HCT116 (cell line): ENCODE measurements around the gene ISX. TPM values are rescaled to one million over a fixed set of nuclear protein-coding genes. Genes with fewer than 3 reads are reported as not detected.
A peak's percentile ranks its signal among the peaks of the same experiment; 100 is the strongest.

Source experiments
- ATAC-seq: fragments of 200-7000 bp; cut with Tn5 transposase; 2 replicates; pipeline ENCODE4 v1.9.1; 2020; ENCODE audit warnings: mild to moderate bottlenecking, moderate library complexity
- BruUV-seq: library from RNA; stranded (reverse); fragments of 400-500 nt; replicated peaks from 2 replicates; lab custom pipeline; 2021; lab: Mats Ljungman, UMichigan
- CTCF ChIA-PET: fragments of 300-600 bp; sonication (Branson Sonifier 250); formaldehyde crosslinking; loops from one replicate; lab custom pipeline; 2021; ENCODE audit warnings: antibody characterized with exemption; lab: Charles Lee
- POLR2A ChIA-PET: fragments of 300-600, 350-600 bp; sonication (Branson Sonifier 250); formaldehyde crosslinking; loops from one replicate; lab custom pipeline; 2021; ENCODE audit warnings: antibody characterized with exemption; lab: Charles Lee
- RAD21 ChIA-PET, 2 experiments: fragments of 300-600 bp; sonication (Branson Sonifier 250); formaldehyde crosslinking; loops; one replicate each; lab custom pipeline; 2023; ENCODE audit warnings: low total read pairs in 2 of 2; ENCODE audit not compliant: uncharacterized antibody in 2 of 2, unreplicated experiment in 2 of 2, low non-redundant PET in 1 of 2; lab: Charles Lee
- DNase-seq: peaks from one replicate; pipeline ENCODE4 v3.0.0-alpha.2; 2010; ENCODE audit warnings: low read depth, low spot score
- H2AFZ ChIP-seq: fragments of 200-600 bp; shearing (Covaris generic), sonication (generic); 2 replicates; pipeline ENCODE4 v1.6.1; 2017; ENCODE audit warnings: low read depth, mixed run types, mixed read lengths, antibody characterized with exemption, low read length; ENCODE audit not compliant: poor library complexity, severe bottlenecking
- H3K27ac ChIP-seq: 2 replicates; pipeline ENCODE4 v1.5.1; 2012; ENCODE audit warnings: low read depth, low read length
- H3K27me3 ChIP-seq: fragments of 200-600 bp; sonication (generic); 2 replicates; pipeline ENCODE4 v1.6.1; 2016; ENCODE audit warnings: mixed run types, low read length, mixed read lengths; ENCODE audit not compliant: insufficient read depth
- H3K36me3 ChIP-seq, 2 experiments: fragments of 200-500 bp in 1 of 2; fragments of 200-600 bp in 1 of 2; sonication (Bioruptor generic) in 1 of 2; sonication (generic) in 1 of 2; 2 replicates each; pipeline versions ENCODE4 v1.5.1 to v1.6.1; 2014 to 2016; ENCODE audit warnings: low read length in 2 of 2, inconsistent platforms in 1 of 2, mixed read lengths in 1 of 2, mixed run types in 1 of 2; ENCODE audit not compliant: insufficient read depth in 2 of 2, control insufficient read depth in 1 of 2
- H3K4me1 ChIP-seq, 2 experiments: fragments of 200-600 bp in 1 of 2; sonication (generic) in 1 of 2; 2 replicates each; pipeline versions ENCODE4 v1.5.1 to v1.6.1; 2012 to 2017; ENCODE audit warnings: low read length in 2 of 2, inconsistent platforms in 1 of 2, mild to moderate bottlenecking in 1 of 2, mixed read lengths in 1 of 2, mixed run types in 1 of 2, moderate library complexity in 1 of 2; ENCODE audit not compliant: insufficient read depth in 2 of 2, control insufficient read depth in 1 of 2
- H3K4me2 ChIP-seq: fragments of 200-600 bp; sonication (generic); 2 replicates; pipeline ENCODE4 v1.6.1; 2017; ENCODE audit warnings: mixed run types, low read length, mixed read lengths
- H3K4me3 ChIP-seq, 2 experiments: fragments of 200-600 bp in 1 of 2; sonication (generic) in 1 of 2; replicated peaks in 1 of 2; 2 replicates each; pipeline ENCODE4 v1.5.1; 2011 to 2016; ENCODE audit warnings: low read length in 2 of 2, control low read depth in 1 of 2, low read depth in 1 of 2, mild to moderate bottlenecking in 1 of 2, mixed read lengths in 1 of 2, mixed run types in 1 of 2
- H3K79me2 ChIP-seq: fragments of 200-600 bp; sonication (generic); 2 replicates; pipeline ENCODE4 v1.6.1; 2017; ENCODE audit warnings: mild to moderate bottlenecking, mixed run types, low read length, moderate library complexity, mixed read lengths; ENCODE audit not compliant: insufficient read depth
- H3K9ac ChIP-seq: fragments of 200-600 bp; sonication (generic); 2 replicates; pipeline ENCODE4 v1.6.1; 2016; ENCODE audit warnings: low read length, mixed read lengths
- H3K9me2 ChIP-seq: fragments of 200-600 bp; sonication (generic), shearing (Covaris generic); 2 replicates; pipeline ENCODE4 v1.6.1; 2017; ENCODE audit warnings: mixed run types, mild to moderate bottlenecking, moderate library complexity; ENCODE audit not compliant: insufficient read depth
- H3K9me3 ChIP-seq, 2 experiments: fragments of 200-500 bp in 1 of 2; fragments of 200-600 bp in 1 of 2; sonication (Bioruptor generic) in 1 of 2; sonication (generic) in 1 of 2; 2 replicates each; pipeline ENCODE4 v1.6.1; 2014 to 2017; ENCODE audit warnings: low read length in 2 of 2, mixed read lengths in 2 of 2, inconsistent platforms in 1 of 2, low read depth in 1 of 2, mild to moderate bottlenecking in 1 of 2, mixed run types in 1 of 2, moderate library complexity in 1 of 2; ENCODE audit not compliant: control insufficient read depth in 1 of 2, insufficient read depth in 1 of 2
- H4K20me1 ChIP-seq: fragments of 200-600 bp; sonication (generic), shearing (Covaris generic); 2 replicates; pipeline ENCODE4 v1.6.1; 2017; ENCODE audit warnings: mixed run types, mild to moderate bottlenecking, moderate library complexity; ENCODE audit not compliant: insufficient read depth
- CTCF ChIP-seq, 3 experiments: fragments of 200-600 bp in 1 of 3; sonication (generic) in 1 of 3; IDR thresholded peaks in 2 of 3; conservative IDR thresholded peaks in 1 of 3; 2 replicates each; pipeline ENCODE4 v1.5.1; 2012 to 2017; ENCODE audit warnings: low read depth in 2 of 3, low read length in 2 of 3, antibody characterized with exemption in 1 of 3, borderline replicate concordance in 1 of 3, control low read depth in 1 of 3, mild to moderate bottlenecking in 1 of 3, mixed read lengths in 1 of 3, mixed run types in 1 of 3, moderate library complexity in 1 of 3; ENCODE audit not compliant: insufficient read depth in 1 of 3
- ELF1 ChIP-seq: IDR thresholded peaks from 2 replicates; pipeline ENCODE4 v1.6.1; 2012; ENCODE audit warnings: low read depth, borderline replicate concordance
- EZH2 ChIP-seq: fragments of 200-600 bp; sonication (generic); IDR thresholded peaks from 2 replicates; pipeline ENCODE4 v1.6.1; 2017; ENCODE audit warnings: antibody characterized with exemption, mixed run types
- EZH2phosphoT487 ChIP-seq: fragments of 200-600 bp; IDR thresholded peaks from 2 replicates; pipeline ENCODE4 v1.6.1; 2018; ENCODE audit warnings: antibody characterized with exemption, borderline replicate concordance
- FOSL1 ChIP-seq: IDR thresholded peaks from 2 replicates; pipeline ENCODE4 v1.6.1; 2012; ENCODE audit warnings: low read depth
- JUND ChIP-seq: IDR thresholded peaks from 2 replicates; pipeline ENCODE4 v1.6.1; 2012
- POLR2A ChIP-seq: IDR thresholded peaks from 2 replicates; pipeline ENCODE4 v1.7.0; 2011; ENCODE audit warnings: borderline replicate concordance; ENCODE audit not compliant: insufficient read depth, insufficient read length; ENCODE audit errors: extremely low read depth
- SIN3A ChIP-seq: IDR thresholded peaks from 2 replicates; pipeline ENCODE4 v1.6.1; 2012; ENCODE audit warnings: low read depth
- SP1 ChIP-seq: IDR thresholded peaks from 2 replicates; pipeline ENCODE4 v1.6.1; 2012; ENCODE audit warnings: low read depth
- SRF ChIP-seq: IDR thresholded peaks from 2 replicates; pipeline ENCODE4 v1.6.1; 2012; ENCODE audit warnings: low read depth
- TCF7L2 ChIP-seq: IDR thresholded peaks from 2 replicates; pipeline ENCODE4 v1.7.0; 2011; ENCODE audit warnings: borderline replicate concordance, inconsistent platforms; ENCODE audit not compliant: insufficient read depth, insufficient read length; ENCODE audit errors: extremely low read depth
- YY1 ChIP-seq: IDR thresholded peaks from 2 replicates; pipeline ENCODE4 v1.6.1; 2011; ENCODE audit warnings: low read length, low read depth, moderate library complexity, mild to moderate bottlenecking; ENCODE audit not compliant: insufficient replicate concordance; ENCODE audit errors: extremely low read depth
- ZFX ChIP-seq: fragments of 450-650 bp; IDR thresholded peaks from 2 replicates; pipeline ENCODE4 v1.6.1; 2017
- ZNF274 ChIP-seq: fragments of 200-500 bp; sonication (Bioruptor generic); IDR thresholded peaks from 2 replicates; pipeline ENCODE4 v1.6.1; 2014; ENCODE audit warnings: mild to moderate bottlenecking, low read depth, low read length, inconsistent platforms
- intact Hi-C: fragments of 100-400 bp; cut with micrococcal nuclease; formaldehyde crosslinking; loops from 2 replicates; pipeline ENCODE4 v1.10.0; 2022
- total RNA-seq: library from RNA; stranded (reverse); gene quantifications from one replicate; pipeline ENCODE4 v1.2.1, GENCODE V29; 2021; ENCODE audit not compliant: unreplicated experiment
- TF ChIP-seq, protein P1 (sequence below): IDR thresholded peaks from 2 replicates; pipeline ENCODE4 v1.6.1; 2012
- TF ChIP-seq, protein P2 (sequence below): IDR thresholded peaks from 2 replicates; pipeline ENCODE4 v1.6.1; 2011; ENCODE audit warnings: mild to moderate bottlenecking, low read length, moderate library complexity; ENCODE audit not compliant: insufficient replicate concordance; ENCODE audit errors: extremely low read depth
- TF ChIP-seq, protein P3 (sequence below): IDR thresholded peaks from 2 replicates; pipeline ENCODE4 v1.6.1; 2012

ISX gene
- total RNA-seq, 1 experiment from 2014 or later, result not detected

DNA sequence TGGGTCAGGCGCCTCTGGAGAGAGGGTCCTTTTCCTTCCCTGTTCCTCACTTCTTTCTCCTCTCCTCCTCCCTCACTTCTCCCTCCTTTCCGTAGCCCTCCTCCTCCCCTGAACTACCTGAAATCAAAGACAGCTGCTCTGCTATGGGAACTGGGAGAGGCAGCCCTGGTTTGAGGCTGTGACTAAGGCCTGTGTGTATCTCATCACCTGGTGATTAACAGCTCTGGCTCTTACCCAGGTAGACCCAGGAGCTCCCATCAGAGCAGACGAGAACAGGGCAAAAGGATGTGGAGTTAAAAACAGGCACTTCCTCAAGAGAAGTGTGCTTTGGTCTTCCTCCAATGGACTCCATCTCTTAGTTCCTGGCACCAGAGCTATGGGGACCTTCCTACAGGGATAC, 5.8 kb downstream of the ISX start:
- Histone ChIP-seq H3K27me3 (no peaks in the 10 kb centered on the region), H3K4me3 (no peak overlapping the region), H3K9me2 (no peaks in the 10 kb centered on the region), H2AFZ (no peak overlapping the region), H4K20me1 (no peaks in the 10 kb centered on the region), H3K27ac (no peak overlapping the region), H3K36me3 (no peaks in the 10 kb centered on the region), H3K4me2 (peak overlapping the region; percentile 28), H3K79me2 (no peaks in the 10 kb centered on the region), H3K9me3 (no peaks in the 10 kb centered on the region), H3K9ac (no peak overlapping the region), H3K4me1 (peaks cover 8 to 41% of the 10 kb centered on the region in 2 experiments)
- TF ChIP-seq, protein P1, sequence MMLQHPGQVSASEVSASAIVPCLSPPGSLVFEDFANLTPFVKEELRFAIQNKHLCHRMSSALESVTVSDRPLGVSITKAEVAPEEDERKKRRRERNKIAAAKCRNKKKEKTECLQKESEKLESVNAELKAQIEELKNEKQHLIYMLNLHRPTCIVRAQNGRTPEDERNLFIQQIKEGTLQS, result no peak
- TF ChIP-seq SP1, result 0 out of 2 replicates have a peak, but pooled peaks have one; percentile 4
- POLR2A ChIA-PET, result no interaction called here
- intact Hi-C loops, result no loop called here
- no peak for DNase-seq
- RAD21 ChIA-PET, result no interaction called here
- BruUV-seq, result no TSS peak
- ATAC-seq, result no peak
- CTCF ChIA-PET, result no interaction called here

DNA sequence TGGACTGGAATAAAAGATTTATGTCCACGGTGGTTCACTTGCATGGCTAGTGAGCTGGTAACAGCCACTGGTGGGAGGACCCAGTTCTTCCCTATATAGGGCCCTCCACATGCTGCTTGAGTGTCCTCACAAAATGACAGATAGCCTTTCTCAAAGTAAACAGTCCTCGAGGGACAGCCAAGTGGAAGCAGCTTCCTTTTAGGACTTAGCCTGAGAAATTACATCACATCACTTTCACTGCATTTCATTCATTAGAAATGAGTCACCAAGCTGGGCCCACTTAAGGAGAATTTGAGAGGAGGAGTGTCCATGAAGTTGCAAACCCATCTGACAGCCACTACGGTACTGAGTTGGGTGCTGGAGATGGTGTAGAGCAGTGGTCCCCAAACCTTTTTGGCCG, 7.0 kb downstream of the ISX start:
- no peak for ATAC-seq
- Histone ChIP-seq H3K9ac (no peak overlapping the region), H4K20me1 (no peaks in the 10 kb centered on the region), H3K36me3 (no peaks in the 10 kb centered on the region), H2AFZ (no peak overlapping the region), H3K4me1 (peaks cover 12 to 48% of the 10 kb centered on the region in 2 experiments), H3K9me2 (no peaks in the 10 kb centered on the region), H3K9me3 (no peaks in the 10 kb centered on the region), H3K4me2 (no peak overlapping the region), H3K27ac (no peak overlapping the region), H3K27me3 (no peaks in the 10 kb centered on the region), H3K4me3 (no peak overlapping the region), H3K79me2 (no peaks in the 10 kb centered on the region)
- ChIA-PET RAD21 (no interaction called here), POLR2A (no interaction called here), CTCF (no interaction called here)
- no peak for DNase-seq
- BruUV-seq, result no TSS peak
- intact Hi-C loops, result no loop called here
- TF ChIP-seq EZH2 (no peak), SIN3A (no peak), SRF (no peak), POLR2A (no peak), EZH2phosphoT487 (no peak), SP1 (no peak), TCF7L2 (no peak), ZNF274 (no peak), JUND (no peak), FOSL1 (no peak), CTCF (IDR thresholded peaks at IDR 0.05 in 2 of 3, conservative IDR thresholded peaks at IDR 0.05 in 1 of 3; ENCODE audit: borderline replicate concordance in 1 of 3, insufficient read depth in 1 of 3, low read depth in 2 of 3, low read length in 2 of 3) (no peak), ZFX (no peak), YY1 (no peak), ELF1 (no peak)
- TF ChIP-seq, protein P1, result no peak
- TF ChIP-seq, protein P2, sequence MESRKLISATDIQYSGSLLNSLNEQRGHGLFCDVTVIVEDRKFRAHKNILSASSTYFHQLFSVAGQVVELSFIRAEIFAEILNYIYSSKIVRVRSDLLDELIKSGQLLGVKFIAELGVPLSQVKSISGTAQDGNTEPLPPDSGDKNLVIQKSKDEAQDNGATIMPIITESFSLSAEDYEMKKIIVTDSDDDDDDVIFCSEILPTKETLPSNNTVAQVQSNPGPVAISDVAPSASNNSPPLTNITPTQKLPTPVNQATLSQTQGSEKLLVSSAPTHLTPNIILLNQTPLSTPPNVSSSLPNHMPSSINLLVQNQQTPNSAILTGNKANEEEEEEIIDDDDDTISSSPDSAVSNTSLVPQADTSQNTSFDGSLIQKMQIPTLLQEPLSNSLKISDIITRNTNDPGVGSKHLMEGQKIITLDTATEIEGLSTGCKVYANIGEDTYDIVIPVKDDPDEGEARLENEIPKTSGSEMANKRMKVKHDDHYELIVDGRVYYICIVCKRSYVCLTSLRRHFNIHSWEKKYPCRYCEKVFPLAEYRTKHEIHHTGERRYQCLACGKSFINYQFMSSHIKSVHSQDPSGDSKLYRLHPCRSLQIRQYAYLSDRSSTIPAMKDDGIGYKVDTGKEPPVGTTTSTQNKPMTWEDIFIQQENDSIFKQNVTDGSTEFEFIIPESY, result no peak
- TF ChIP-seq, protein P3, sequence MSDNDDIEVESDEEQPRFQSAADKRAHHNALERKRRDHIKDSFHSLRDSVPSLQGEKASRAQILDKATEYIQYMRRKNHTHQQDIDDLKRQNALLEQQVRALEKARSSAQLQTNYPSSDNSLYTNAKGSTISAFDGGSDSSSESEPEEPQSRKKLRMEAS, result no peak
